GM12878 (cell line): Measurements from ENCODE around the gene IFRD1. TPM values are rescaled to one million over a fixed set of nuclear protein-coding genes. Genes with fewer than 3 reads are reported as not detected.

Source experiments
- ATAC-seq: fragments of 200-7000 bp; cut with Tn5 transposase; 3 replicates; pipeline ENCODE4 v1.9.1; 2020; ENCODE audit warnings: mild to moderate bottlenecking, moderate library complexity
- BruUV-seq: library from RNA; stranded (reverse); fragments of 400-500 nt; replicated peaks from 2 replicates; lab custom pipeline; 2021; lab: Mats Ljungman, UMichigan
- CTCF ChIA-PET: fragments of 300-600 bp; sonication (Branson Sonifier 250); formaldehyde crosslinking; extraction: SDS; loops from one replicate; lab custom pipeline; 2021; ENCODE audit warnings: inconsistent platforms; lab: Yijun Ruan, JAX
- POLR2A ChIA-PET: fragments of 350-600 bp; formaldehyde crosslinking; extraction: SDS; loops from one replicate; lab custom pipeline; 2021; ENCODE audit warnings: inconsistent platforms; lab: Charles Lee
- RAD21 ChIA-PET: fragments of 300-600 bp; sonication (Branson Sonifier 250); formaldehyde crosslinking; loops from one replicate; lab custom pipeline; 2023; ENCODE audit warnings: antibody characterized with exemption; ENCODE audit not compliant: unreplicated experiment; lab: Charles Lee
- SMC1A ChIA-PET: fragments of 300-600 bp; sonication (Branson Sonifier 250); formaldehyde crosslinking; loops from one replicate; lab custom pipeline; 2023; ENCODE audit not compliant: unreplicated experiment, uncharacterized antibody; lab: Charles Lee
- DNase-seq: peaks from one replicate; pipeline ENCODE4 v3.0.0-alpha.2; 2011; ENCODE audit warnings: low read depth, low spot score
- FAIRE-seq: peaks from 3 replicates; lab custom pipeline; 2011; peaks lifted over from hg19 to GRCh38; lab: Jason Lieb, UNC
- H2AFZ ChIP-seq: 2 replicates; pipeline ENCODE4 v1.6.0; 2011; ENCODE audit warnings: low read depth, low read length, control low read depth; ENCODE audit not compliant: control insufficient read depth
- H3K27ac ChIP-seq: 2 replicates; pipeline ENCODE4 v1.5.1; 2011; ENCODE audit warnings: control low read depth; ENCODE audit not compliant: control insufficient read depth, insufficient read depth
- H3K27me3 ChIP-seq, 2 experiments: replicated peaks in 1 of 2; 2 replicates each; pipeline versions ENCODE4 v1.6.0 to v1.6.1; 2011; ENCODE audit warnings: low read length in 1 of 2; ENCODE audit not compliant: control insufficient read depth in 2 of 2, insufficient read depth in 2 of 2
- H3K36me3 ChIP-seq, 2 experiments: 2 replicates each; pipeline ENCODE4 v1.5.1; 2011; ENCODE audit warnings: low read length in 1 of 2; ENCODE audit not compliant: control insufficient read depth in 2 of 2, insufficient read depth in 2 of 2
- H3K4me1 ChIP-seq: 2 replicates; pipeline ENCODE4 v1.6.1; 2011; ENCODE audit warnings: mild to moderate bottlenecking, low read length, moderate library complexity, mixed read lengths; ENCODE audit not compliant: control insufficient read depth, insufficient read depth
- H3K4me2 ChIP-seq: 2 replicates; pipeline ENCODE4 v1.6.0; 2011; ENCODE audit warnings: control low read depth; ENCODE audit not compliant: control insufficient read depth, insufficient read depth
- H3K4me3 ChIP-seq: fragments of 200-600 bp; sonication (generic); 2 replicates; pipeline ENCODE4 v1.5.1; 2016
- H3K79me2 ChIP-seq: 2 replicates; pipeline ENCODE4 v1.6.0; 2011; ENCODE audit warnings: low read length; ENCODE audit not compliant: control insufficient read depth, insufficient read depth
- H3K9ac ChIP-seq: 2 replicates; pipeline ENCODE4 v1.8.0; 2011; ENCODE audit warnings: low read length, control low read depth, mixed read lengths; ENCODE audit not compliant: control insufficient read depth, insufficient read depth
- H3K9me3 ChIP-seq: replicated peaks from 3 replicates; pipeline ENCODE4 v1.5.1; 2011; ENCODE audit warnings: mild to moderate bottlenecking, low read length; ENCODE audit not compliant: control insufficient read depth, insufficient read depth
- H4K20me1 ChIP-seq: 2 replicates; pipeline ENCODE4 v1.6.0; 2011; ENCODE audit not compliant: control insufficient read depth, insufficient read depth
- BCL11A ChIP-seq: IDR thresholded peaks from 2 replicates; pipeline ENCODE4 v1.6.1; 2011; ENCODE audit warnings: low read depth, low read length
- PBX3 ChIP-seq: IDR thresholded peaks from 2 replicates; pipeline ENCODE4 v1.6.1; 2011; ENCODE audit warnings: mild to moderate bottlenecking, low read depth, low read length, moderate library complexity; ENCODE audit not compliant: insufficient replicate concordance
- SUZ12 ChIP-seq: fragments of 200-600 bp; sonication (generic); IDR thresholded peaks from one replicate; pipeline ENCODE4 v1.6.1; 2018; ENCODE audit warnings: antibody characterized with exemption, mild to moderate bottlenecking; ENCODE audit not compliant: unreplicated experiment
- WRNIP1 ChIP-seq: IDR thresholded peaks from 2 replicates; pipeline ENCODE4 v1.6.1; 2011; ENCODE audit warnings: low read depth, low read length, improper control_type of control experiment, borderline replicate concordance
- WGBS: methylation state at CpG from one replicate; pipeline ENCODE4 v1.1.6; 2016; ENCODE audit warnings: low lambda C conversion rate; ENCODE audit not compliant: insufficient replicate concordance, insufficient coverage; ENCODE audit errors: missing lambda C conversion rate; 5-methylcytosine and 5-hydroxymethylcytosine counted together
- in situ Hi-C: fragments of 300-500 bp; cut with MboI; formaldehyde crosslinking; loops from 9 replicates; pipeline ENCODE4 v1.14.3; 2018; ENCODE audit warnings: mixed read lengths
- intact Hi-C: fragments of 100-400 bp; cut with micrococcal nuclease; formaldehyde crosslinking; loops from one replicate; pipeline ENCODE4 v1.14.2; 2022; ENCODE audit not compliant: unreplicated experiment
- polyA plus RNA-seq, 11 experiments: library from polyadenylated mRNA; depleted of rRNA in 4 of 11; unstranded in 6 of 11; stranded (reverse) in 5 of 11; fragments of >200 nt; fragmentation: Nextera tagmentation in 4 of 11; fragmentation: Illumina TruSeq in 1 of 11; extraction: Ambion mirVana in 4 of 11; extraction: Trizol in 1 of 11; gene quantifications; 1 replicate in 1 of 11; 2 replicates in 10 of 11; pipeline versions ENCODE4 v1.2.1 to v1.2.3, GENCODE V29; 2011 to 2016; ENCODE audit warnings: inconsistent platforms in 2 of 11, missing spikeins in 2 of 11, low read depth in 1 of 11
- total RNA-seq, 4 experiments: library from RNA; depleted of rRNA in 3 of 4; stranded (reverse); fragments of >200 nt in 3 of 4; fragmentation: Illumina TruSeq in 1 of 4; extraction: Trizol in 1 of 4; gene quantifications; 2 replicates each; pipeline versions ENCODE4 v1.2.1 to v1.2.3, GENCODE V29; 2013 to 2021

Gene IFRD1
- total and polyA plus RNA-seq, 10 of the 15 experiments (the other 5 are each of a cell fraction or from before 2014, with no cell fraction given), result 9.6 to 31.1 (median 19.9) TPM

GRCh38 chr7:112511451-112512202, 61.4 kb downstream of the IFRD1 start:
- in situ Hi-C loops, result no loop called here
- no peak for ATAC-seq

More at GRCh38 chr7:112511451-112512202, 61.4 kb downstream of the IFRD1 start:
- RAD21 ChIA-PET, result no interaction called here
- POLR2A ChIA-PET, result no interaction called here
- H3K27me3 ChIP-seq, result no peaks in the 10 kb centered on the region; a peak in 1 of 4 replicates
- no TSS peak for BruUV-seq
- H4K20me1 ChIP-seq, result no peaks in the 10 kb centered on the region
- DNase-seq (no peak), FAIRE-seq (no peak)
- no peak overlapping the region for H3K4me2 ChIP-seq
- intact Hi-C loops, result no loop called here
- peaks cover 9% of the 10 kb centered on the region; the same call in 1 of the 2 replicates for H3K4me1 ChIP-seq
- no peaks in the 10 kb centered on the region for H3K36me3 ChIP-seq
- CTCF ChIA-PET, result no interaction called here
- H3K9me3 ChIP-seq, result no peaks in the 10 kb centered on the region; the same call in 2 of the 3 replicates
- WGBS, result 61% methylated on average over 6 of the region's 6 CpGs
- H2AFZ ChIP-seq, result no peak overlapping the region
- H3K27ac ChIP-seq, result no peak overlapping the region
- SMC1A ChIA-PET, result no interaction called here
- no peaks in the 10 kb centered on the region for H3K79me2 ChIP-seq
- no peak for TF ChIP-seq PBX3
- no peak for TF ChIP-seq WRNIP1
- TF ChIP-seq SUZ12, result no peak
- TF ChIP-seq BCL11A, result no peak
- H3K9ac ChIP-seq, result no peak overlapping the region
- no peak overlapping the region for H3K4me3 ChIP-seq
